Neural cell (in vitro differentiated cells): ENCODE results near the gene VPS37C.

ENCODE experiments used
- CTCF ChIP-seq: fragments of 450-650 bp; IDR thresholded peaks from 2 replicates; pipeline ENCODE4 v1.5.1; 2014; ENCODE audit warnings: antibody characterized with exemption, mild to moderate bottlenecking, moderate library complexity; ENCODE audit not compliant: poor library complexity, severe bottlenecking
- EP300 ChIP-seq: fragments of 450-650 bp; conservative IDR thresholded peaks from 2 replicates; pipeline ENCODE4 v1.6.1; 2014; ENCODE audit warnings: antibody characterized with exemption, mild to moderate bottlenecking, moderate library complexity; ENCODE audit not compliant: poor library complexity, severe bottlenecking
- EZH2 ChIP-seq: fragments of 200-600, 300-800 bp; shearing (Covaris generic), sonication (generic); IDR thresholded peaks from 2 replicates; pipeline ENCODE4 v1.6.1; 2014; ENCODE audit warnings: antibody characterized with exemption, low read length, borderline replicate concordance, mild to moderate bottlenecking; ENCODE audit not compliant: insufficient read depth, poor library complexity, severe bottlenecking
- MXI1 ChIP-seq: fragments of 450-650 bp; conservative IDR thresholded peaks from 2 replicates; pipeline ENCODE4 v1.6.1; 2014; ENCODE audit warnings: antibody characterized with exemption, mild to moderate bottlenecking; ENCODE audit not compliant: poor library complexity, severe bottlenecking
- POLR2AphosphoS5 ChIP-seq: IDR thresholded peaks from 2 replicates; pipeline ENCODE4 v1.6.1; 2012
- RAD21 ChIP-seq: fragments of 450-650 bp; conservative IDR thresholded peaks from 2 replicates; pipeline ENCODE4 v1.6.1; 2014; ENCODE audit warnings: antibody characterized with exemption, mild to moderate bottlenecking, moderate library complexity
- REST ChIP-seq: IDR thresholded peaks from 2 replicates; pipeline ENCODE4 v1.6.1; 2012; ENCODE audit warnings: borderline replicate concordance
- SMC3 ChIP-seq: fragments of 450-650 bp; conservative IDR thresholded peaks from 2 replicates; pipeline ENCODE4 v1.6.1; 2014; ENCODE audit warnings: antibody characterized with exemption, mild to moderate bottlenecking, moderate library complexity; ENCODE audit not compliant: poor library complexity
- TAF1 ChIP-seq: IDR thresholded peaks from 2 replicates; pipeline ENCODE4 v1.6.1; 2012; ENCODE audit warnings: low read depth

- TF ChIP-seq CTCF (no peak), POLR2AphosphoS5 (no peak), EZH2 (no peak), REST (no peak), RAD21 (no peak), EP300 (no peak), TAF1 (no peak), MXI1 (no peak), SMC3 (no peak)
These were observed 37.1 kb upstream of the VPS37C start for GRCh38 chr11:61198361-61198760.
